GM20000 (cell line): Measurements from ENCODE around the gene SLC25A25.
"Not testable (repeated sequence)": the region's sequence is repeated elsewhere in the genome, so short reads cannot be mapped to it uniquely, and the experiment has no call there.

Source experiments
- DNase-seq: peaks from one replicate; pipeline ENCODE4 v3.0.0; 2012; ENCODE audit warnings: low spot score
- CTCF ChIP-seq: IDR thresholded peaks from 2 replicates; pipeline ENCODE4 v1.5.1; 2012; ENCODE audit warnings: mild to moderate bottlenecking, control low read depth; ENCODE audit errors: extremely low read depth, missing control alignments

Gene SLC25A25

GRCh38 chr9:128067645-128068385, at the start of gene SLC25A25:
Gene SLC25A25 (plus strand): TSS chr9:128068232. CDS start chr9:128068320, 88 bp downstream.
- DNase-seq: peak; percentile 99
- no peak for TF ChIP-seq CTCF

- peak; percentile 4 for DNase-seq
- peak; percentile 13 for TF ChIP-seq CTCF
Observed at GRCh38 chr9:128020692-128021091, 47.3 kb upstream of the SLC25A25 start.

GRCh38 chr9:128021098-128021497, 46.9 kb upstream of the SLC25A25 start:
- no peak for DNase-seq

GRCh38 chr9:128022886-128023285, 45.1 kb upstream of the SLC25A25 start:
- DNase-seq: no peak
- no peak for TF ChIP-seq CTCF

More at GRCh38 chr9:128021098-128021497, 46.9 kb upstream of the SLC25A25 start:
- TF ChIP-seq CTCF: no peak

GRCh38 chr9:128023671-128024070, 44.4 kb upstream of the SLC25A25 start:
- DNase-seq: not testable (repeated sequence)

- no peak for TF ChIP-seq CTCF
- no peak for DNase-seq
Observed at GRCh38 chr9:128024761-128025308, 43.2 kb upstream of the SLC25A25 start.

GRCh38 chr9:128025736-128026135, 42.3 kb upstream of the SLC25A25 start:
- no peak for DNase-seq
- TF ChIP-seq CTCF: no peak
